GM19043 (cell line): ENCODE measurements around the gene C1QTNF8.

Experiments
- ATAC-seq: cut with Tn5 transposase; IDR thresholded peaks from one replicate; pipeline ENCODE4 v1.9.1; 2021; ENCODE audit warnings: low read depth; ENCODE audit not compliant: unreplicated experiment

C1QTNF8 gene

GRCh38 chr16:1096169-1097082, at the start of gene C1QTNF8:
C1QTNF8 (minus strand) TSS chr16:1096244; CDS start chr16:1094922, 1,322 bp downstream.
- ATAC-seq, result no peak

DNA sequence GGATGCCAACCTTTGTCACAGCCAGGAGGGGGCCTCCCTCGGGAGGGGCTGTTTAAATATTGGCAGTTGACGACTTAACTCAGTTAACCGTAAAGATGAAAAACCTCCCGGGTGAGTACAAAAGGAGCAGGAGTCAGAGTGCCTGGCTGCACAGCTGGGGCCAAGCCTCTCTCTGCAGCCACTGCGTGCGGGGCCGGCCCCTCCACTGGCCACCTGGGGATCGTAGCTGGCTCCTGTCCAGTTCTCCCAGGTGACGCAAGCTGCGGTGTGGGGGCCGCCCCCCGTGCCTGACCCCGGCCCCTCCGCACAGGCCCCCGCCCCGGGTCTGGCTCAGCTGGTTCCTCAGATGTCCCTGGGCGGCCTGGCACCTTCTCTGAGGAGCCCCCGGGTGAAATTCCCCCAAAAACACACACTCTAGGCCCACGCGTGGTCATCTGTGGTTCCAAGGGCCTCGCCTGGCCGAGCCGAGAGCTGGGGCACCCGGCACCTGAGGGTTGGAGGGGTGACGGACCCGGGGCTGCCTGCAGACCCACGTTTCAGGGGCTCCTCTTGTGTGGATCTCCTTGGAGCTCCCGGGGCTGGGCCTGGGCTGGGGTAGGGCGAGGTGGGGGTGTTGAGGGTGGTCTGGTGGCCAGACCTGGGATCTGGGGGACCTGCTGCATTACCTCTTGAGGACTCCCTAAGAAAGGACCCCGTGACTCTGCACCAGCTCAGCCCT, 49.5 kb upstream of the C1QTNF8 start:
- ATAC-seq, result no peak

DNA sequence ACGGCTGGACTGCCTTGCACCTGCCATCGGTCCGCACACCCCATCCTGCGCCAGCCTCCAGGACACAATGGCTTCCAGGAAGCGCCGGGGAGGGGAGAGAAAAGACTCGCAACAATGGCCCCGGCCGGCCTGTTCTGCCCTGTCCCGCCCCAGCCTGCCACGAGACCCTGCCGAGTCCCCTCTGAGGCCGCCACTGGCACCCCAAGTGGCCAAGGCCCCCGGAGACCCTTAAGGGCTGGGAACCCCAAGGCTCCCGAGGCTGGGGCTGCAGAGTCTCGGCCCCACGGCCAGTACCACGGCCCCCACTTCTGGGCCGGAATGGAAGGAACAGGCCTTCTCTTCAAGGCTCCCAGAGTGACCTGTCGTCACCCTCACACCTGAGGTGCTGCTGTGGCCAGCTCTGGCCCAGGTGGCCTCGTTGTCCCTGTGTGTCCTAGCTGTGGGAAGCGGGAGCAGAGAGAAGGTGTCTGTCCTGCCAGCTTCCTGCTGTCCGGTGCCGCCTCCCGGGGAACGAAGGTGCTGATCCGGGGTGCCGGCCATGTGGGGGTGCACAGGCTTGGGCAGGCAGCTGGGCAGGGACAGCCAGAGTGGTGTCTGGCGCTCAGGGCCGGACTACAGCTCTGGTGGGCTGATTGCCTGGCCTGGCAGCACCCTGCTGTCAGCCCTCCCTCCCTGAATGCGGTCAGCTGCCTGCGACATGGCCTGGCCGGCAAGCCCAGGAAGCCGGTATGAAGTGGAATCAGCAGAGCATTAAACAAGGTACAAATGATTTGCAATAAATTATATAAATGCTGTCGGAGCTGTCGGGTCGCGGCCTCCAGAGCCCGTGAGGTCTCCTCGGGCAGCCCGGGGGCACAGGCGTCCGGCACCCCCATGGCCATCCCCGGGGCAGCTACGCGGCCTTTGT, 48.7 kb upstream of the C1QTNF8 start:
- no peak for ATAC-seq

GRCh38 chr16:1143761-1144450, 47.9 kb upstream of the C1QTNF8 start:
- ATAC-seq, result no peak

GRCh38 chr16:1142911-1143310, 46.9 kb upstream of the C1QTNF8 start:
- no peak for ATAC-seq

- ATAC-seq, result no peak
These were observed 45.7 kb upstream of the C1QTNF8 start for GRCh38 chr16:1141716-1142115.

- no peak for ATAC-seq
These were observed 45.1 kb upstream of the C1QTNF8 start for GRCh38 chr16:1141191-1141590.

- ATAC-seq, result no peak
These were observed 44.6 kb upstream of the C1QTNF8 start for GRCh38 chr16:1140582-1141162.

DNA sequence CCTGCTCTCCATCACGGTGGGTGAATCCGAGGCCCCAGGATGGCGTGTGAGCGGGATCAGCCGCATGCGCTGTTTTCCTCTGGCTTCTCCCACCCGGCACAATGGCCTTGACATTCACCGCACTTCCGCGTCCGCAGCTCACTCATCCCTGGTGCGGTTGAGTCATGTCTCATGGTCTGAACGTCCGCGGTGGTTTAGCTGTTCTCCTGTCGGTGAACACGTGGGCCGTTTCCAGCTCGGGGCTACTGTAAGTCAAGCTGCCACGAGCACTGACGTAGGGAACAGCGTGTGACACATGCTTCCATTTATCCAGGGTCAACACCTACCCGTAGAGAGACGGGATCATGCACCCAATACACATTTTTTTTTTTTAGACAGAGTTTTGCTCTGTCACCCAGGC, 41.6 kb upstream of the C1QTNF8 start:
- no peak for ATAC-seq

- ATAC-seq, result no peak
These were observed 39.4 kb upstream of the C1QTNF8 start for GRCh38 chr16:1135459-1135825.

- ATAC-seq, result no peak
These were observed 38.9 kb upstream of the C1QTNF8 start for GRCh38 chr16:1134776-1135458.

DNA sequence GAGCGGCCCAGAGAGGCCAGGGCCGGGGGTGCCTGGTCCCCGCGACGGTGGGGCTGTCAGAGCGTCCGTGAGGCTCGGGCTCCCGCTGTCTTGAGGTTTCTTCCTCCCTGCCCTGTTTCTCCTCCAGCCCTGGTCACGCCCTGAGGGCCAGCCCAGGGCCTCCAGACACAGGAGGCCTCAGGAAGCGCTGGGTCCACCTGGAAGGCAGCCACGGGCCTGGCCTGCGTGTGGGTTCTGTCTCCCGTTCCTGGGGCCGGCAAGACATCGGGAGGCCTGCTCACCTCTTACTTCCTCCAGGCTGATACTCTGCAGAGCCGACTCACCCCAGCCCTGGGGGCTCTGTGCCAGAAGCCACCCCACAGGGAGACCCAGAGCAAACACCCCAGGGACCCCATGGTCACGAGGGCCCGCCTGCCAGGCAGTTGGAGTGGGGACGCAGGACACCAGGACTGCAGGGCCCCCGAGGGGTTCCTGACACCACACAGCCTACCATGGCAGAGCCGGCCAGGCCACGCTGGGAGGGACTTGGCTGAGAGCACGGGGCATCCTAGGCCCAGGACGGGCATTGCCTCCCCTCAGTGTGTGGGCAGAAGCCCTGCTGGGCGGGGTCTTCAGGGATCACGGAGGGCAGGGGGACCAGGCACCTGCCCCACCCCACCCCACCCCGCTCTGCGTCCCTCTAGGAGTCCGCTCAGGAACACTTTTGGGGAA, 37.9 kb upstream of the C1QTNF8 start:
- ATAC-seq, result no peak

GRCh38 chr16:1133271-1133670, 37.2 kb upstream of the C1QTNF8 start:
- ATAC-seq, result no peak

- no peak for ATAC-seq
These were observed 36.4 kb upstream of the C1QTNF8 start for GRCh38 chr16:1132431-1132830.

- no peak for ATAC-seq
These were observed 35.4 kb upstream of the C1QTNF8 start for GRCh38 chr16:1131378-1131994.

DNA sequence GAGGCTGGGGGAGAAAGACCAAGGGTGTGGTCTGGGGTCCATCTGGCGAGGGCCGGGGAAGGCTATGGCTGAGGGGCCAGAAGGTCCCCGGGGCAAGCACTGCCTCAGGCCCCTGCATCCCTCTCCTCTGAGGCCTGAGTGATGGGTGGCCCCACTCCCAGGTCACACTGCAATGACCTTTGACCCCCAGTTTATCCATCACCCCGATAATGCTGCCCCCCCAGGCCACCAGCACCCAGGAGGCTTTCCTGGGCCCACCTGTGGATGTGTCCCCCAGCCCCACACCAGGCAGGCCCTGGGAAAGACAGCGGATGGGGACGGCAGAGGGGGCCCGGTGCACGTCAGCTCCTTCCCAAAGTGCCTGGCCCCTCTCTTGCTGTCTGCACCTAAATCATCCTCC, 34.3 kb upstream of the C1QTNF8 start:
- ATAC-seq, result no peak

- ATAC-seq, result no peak
These were observed 33.3 kb upstream of the C1QTNF8 start for GRCh38 chr16:1129106-1129960.
